DND-41 (cell line): Measurements from ENCODE around the gene DNAH7.

Source experiments
- CTCF ChIP-seq: IDR thresholded peaks from 2 replicates; pipeline ENCODE4 v1.5.1; 2012; ENCODE audit warnings: borderline replicate concordance, low read length, moderate library complexity, mild to moderate bottlenecking; ENCODE audit not compliant: poor library complexity, severe bottlenecking; ENCODE audit errors: extremely low read depth
- EZH2 ChIP-seq: IDR thresholded peaks from 3 replicates; pipeline ENCODE4 v1.6.1; 2012; ENCODE audit warnings: borderline replicate concordance, low read depth, mild to moderate bottlenecking, moderate library complexity, low read length, inconsistent platforms; ENCODE audit not compliant: severe bottlenecking

- TF ChIP-seq CTCF (no peak), EZH2 (no peak)
These were observed 249.4 kb downstream of the DNAH7 start for GRCh38 chr2:195819276-195819675.
